Measurements from ENCODE around the gene CLEC2D.
"Not testable (repeated sequence)": the region's sequence is repeated elsewhere in the genome, so short reads cannot be mapped to it uniquely, and the experiment has no call there.

CLEC2D gene

DNA sequence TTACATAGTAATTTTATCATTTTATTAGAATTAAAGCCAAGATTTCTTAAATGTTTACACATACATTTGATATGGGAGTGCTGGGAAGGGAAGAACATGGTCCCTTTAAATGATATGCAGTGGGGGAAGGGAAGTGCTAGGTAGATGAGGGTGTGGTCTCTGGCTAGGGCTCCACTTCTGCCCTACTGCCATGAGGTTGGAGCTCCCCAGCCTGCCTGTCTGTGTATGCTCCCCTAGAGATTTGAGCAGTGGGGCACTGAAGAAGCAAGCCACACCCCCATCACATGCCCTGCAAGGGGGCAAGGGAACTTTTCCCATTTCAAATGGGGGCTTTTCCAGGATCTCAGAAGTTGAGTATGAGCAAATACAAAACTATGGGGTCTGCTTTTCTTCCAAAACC lies 37.8 kb downstream of the CLEC2D start:
- no peaks in the 10 kb centered on the region for H3K27me3 ChIP-seq (replicated peaks; ENCODE audit: control insufficient read depth, insufficient read depth, low read length)
- H3K36me3 ChIP-seq (ENCODE audit: control insufficient read depth, insufficient read depth, low read length), result no peaks in the 10 kb centered on the region; the same call in 1 of the 2 replicates
- TF ChIP-seq, protein P1, sequence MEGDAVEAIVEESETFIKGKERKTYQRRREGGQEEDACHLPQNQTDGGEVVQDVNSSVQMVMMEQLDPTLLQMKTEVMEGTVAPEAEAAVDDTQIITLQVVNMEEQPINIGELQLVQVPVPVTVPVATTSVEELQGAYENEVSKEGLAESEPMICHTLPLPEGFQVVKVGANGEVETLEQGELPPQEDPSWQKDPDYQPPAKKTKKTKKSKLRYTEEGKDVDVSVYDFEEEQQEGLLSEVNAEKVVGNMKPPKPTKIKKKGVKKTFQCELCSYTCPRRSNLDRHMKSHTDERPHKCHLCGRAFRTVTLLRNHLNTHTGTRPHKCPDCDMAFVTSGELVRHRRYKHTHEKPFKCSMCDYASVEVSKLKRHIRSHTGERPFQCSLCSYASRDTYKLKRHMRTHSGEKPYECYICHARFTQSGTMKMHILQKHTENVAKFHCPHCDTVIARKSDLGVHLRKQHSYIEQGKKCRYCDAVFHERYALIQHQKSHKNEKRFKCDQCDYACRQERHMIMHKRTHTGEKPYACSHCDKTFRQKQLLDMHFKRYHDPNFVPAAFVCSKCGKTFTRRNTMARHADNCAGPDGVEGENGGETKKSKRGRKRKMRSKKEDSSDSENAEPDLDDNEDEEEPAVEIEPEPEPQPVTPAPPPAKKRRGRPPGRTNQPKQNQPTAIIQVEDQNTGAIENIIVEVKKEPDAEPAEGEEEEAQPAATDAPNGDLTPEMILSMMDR (IDR thresholded peaks at IDR 0.05; ENCODE audit: insufficient read depth, low read length, poor library complexity, severe bottlenecking), result no peak
- DNase-seq (ENCODE audit: extremely low read depth, insufficient read length), result no peak
- H3K4me3 ChIP-seq (replicated peaks; ENCODE audit: low read depth, low read length), result no peak overlapping the region

DNA sequence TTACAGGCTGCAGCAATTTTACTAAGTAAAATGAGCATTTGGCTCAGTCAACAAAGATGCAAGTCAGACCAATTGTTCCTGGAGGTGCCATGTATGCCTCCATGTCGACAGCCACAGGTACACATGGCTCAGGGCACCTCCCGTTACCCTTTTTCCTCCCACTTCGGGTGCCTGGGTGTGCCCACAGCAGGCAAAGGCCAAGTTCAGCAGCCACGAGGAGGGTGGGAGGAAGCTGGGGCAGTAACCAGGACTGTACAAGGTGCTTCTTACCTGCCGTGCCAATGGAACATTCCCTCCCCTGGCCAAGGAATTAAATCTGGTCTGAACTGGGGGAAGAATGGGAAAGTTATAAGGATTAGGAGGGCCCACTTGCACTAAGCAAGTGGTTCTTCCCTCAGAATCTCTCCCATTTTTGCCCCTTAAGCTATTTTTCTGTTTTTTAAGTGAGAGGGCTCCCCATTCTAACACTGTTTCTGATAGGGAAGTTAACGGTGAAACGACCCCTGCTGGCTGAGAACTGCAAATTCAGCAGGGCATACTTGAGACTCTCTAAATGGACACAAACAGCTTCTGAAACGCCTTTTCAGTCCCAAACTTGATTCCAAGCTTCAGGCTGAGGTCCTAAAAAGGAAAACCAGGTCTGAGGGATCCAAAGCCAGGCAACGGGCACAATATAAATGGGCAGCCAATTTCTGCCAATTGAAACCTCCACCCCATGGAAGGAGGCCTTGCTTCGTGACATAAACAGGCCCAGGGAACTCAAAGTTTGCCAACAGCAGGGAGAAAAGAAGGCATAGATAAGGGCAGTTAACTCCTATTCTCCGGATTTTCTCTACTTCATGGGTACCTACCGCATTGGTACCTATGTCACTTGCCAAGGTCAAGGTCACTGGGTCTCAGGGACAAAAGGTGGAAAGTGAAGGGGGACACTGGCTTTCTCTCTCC lies 38.6 kb downstream of the CLEC2D start:
- DNase-seq (ENCODE audit: extremely low read depth, insufficient read length), result no peak
- TF ChIP-seq, protein P1 (IDR thresholded peaks at IDR 0.05; ENCODE audit: insufficient read depth, low read length, poor library complexity, severe bottlenecking), result peak; percentile 78
- no peak overlapping the region for H3K4me3 ChIP-seq (replicated peaks; ENCODE audit: low read depth, low read length)

DNA sequence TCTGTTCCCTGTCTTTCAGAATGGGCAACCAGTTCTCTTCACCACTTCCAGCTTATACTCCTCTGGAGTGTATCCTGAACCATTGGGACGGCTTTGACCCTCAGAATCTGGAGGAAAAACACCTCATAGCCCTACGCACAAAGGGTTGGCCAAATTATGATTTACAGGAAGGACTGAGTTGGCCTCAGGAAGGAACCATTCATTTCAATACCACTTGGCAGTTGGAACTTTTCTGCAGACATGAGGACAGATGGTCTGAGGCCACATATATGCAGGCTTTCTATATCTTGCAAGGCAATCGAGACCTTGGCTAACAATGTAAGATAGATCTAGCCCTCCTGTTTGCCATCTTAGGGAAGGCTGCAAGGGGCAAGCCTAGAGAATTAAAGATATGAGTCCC lies 39.3 kb downstream of the CLEC2D start:
- TF ChIP-seq, protein P1 (IDR thresholded peaks at IDR 0.05; ENCODE audit: insufficient read depth, low read length, poor library complexity, severe bottlenecking), result no peak
- Histone ChIP-seq H3K36me3 (ENCODE audit: control insufficient read depth, insufficient read depth, low read length) (no peaks in the 10 kb centered on the region; the same call in 1 of the 2 replicates), H3K4me3 (replicated peaks; ENCODE audit: low read depth, low read length) (no peak overlapping the region), H3K27me3 (replicated peaks; ENCODE audit: control insufficient read depth, insufficient read depth, low read length) (no peaks in the 10 kb centered on the region)
- no peak for DNase-seq (ENCODE audit: extremely low read depth, insufficient read length)

More for the DNA sequence above, 38.6 kb downstream of the CLEC2D start:
- Histone ChIP-seq H3K36me3 (ENCODE audit: control insufficient read depth, insufficient read depth, low read length) (no peaks in the 10 kb centered on the region; the same call in 1 of the 2 replicates), H3K27me3 (replicated peaks; ENCODE audit: control insufficient read depth, insufficient read depth, low read length) (no peaks in the 10 kb centered on the region)

DNA sequence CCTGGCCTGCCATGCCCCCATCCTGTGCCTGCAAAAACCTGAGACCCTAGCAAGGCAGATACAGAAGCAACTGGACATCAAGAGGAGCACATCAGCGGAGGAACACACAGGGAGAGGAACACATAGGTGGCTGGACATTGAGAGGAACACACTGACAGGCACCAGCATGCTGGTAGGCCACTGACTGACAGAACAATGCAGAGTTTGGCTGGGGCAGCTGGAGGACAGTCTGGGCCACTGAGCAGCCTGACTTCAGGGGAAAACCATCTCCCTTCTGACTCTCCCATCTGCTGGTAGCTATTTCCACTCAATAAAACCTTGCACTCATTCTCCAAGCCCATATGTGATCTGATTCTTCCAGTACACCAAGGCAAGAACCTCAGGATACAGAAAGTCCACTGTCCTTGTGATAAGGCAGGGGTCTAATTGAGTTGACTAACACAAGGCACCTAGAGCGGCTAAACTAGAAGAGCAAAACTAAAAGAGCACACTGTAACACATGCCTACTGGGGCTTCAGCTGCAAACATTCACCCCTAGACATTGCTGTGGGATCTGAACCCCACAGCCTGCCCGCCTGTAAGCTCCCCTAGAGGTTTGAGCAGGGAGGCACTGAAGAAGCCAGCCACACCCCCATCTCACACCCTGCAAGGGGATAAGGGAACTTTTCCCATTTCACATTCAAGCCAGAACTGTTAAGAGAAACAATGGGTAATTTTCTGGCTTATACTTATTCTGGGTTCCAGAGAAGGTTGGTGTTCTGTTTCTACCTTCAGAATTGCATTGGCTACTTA lies 41.3 kb downstream of the CLEC2D start:
- Histone ChIP-seq H3K27me3 (replicated peaks; ENCODE audit: control insufficient read depth, insufficient read depth, low read length) (no peaks in the 10 kb centered on the region), H3K36me3 (ENCODE audit: control insufficient read depth, insufficient read depth, low read length) (no peaks in the 10 kb centered on the region; the same call in 1 of the 2 replicates), H3K4me3 (replicated peaks; ENCODE audit: low read depth, low read length) (no peak overlapping the region)
- DNase-seq (ENCODE audit: extremely low read depth, insufficient read length), result no peak
- TF ChIP-seq, protein P1 (IDR thresholded peaks at IDR 0.05; ENCODE audit: insufficient read depth, low read length, poor library complexity, severe bottlenecking), result no peak

DNA sequence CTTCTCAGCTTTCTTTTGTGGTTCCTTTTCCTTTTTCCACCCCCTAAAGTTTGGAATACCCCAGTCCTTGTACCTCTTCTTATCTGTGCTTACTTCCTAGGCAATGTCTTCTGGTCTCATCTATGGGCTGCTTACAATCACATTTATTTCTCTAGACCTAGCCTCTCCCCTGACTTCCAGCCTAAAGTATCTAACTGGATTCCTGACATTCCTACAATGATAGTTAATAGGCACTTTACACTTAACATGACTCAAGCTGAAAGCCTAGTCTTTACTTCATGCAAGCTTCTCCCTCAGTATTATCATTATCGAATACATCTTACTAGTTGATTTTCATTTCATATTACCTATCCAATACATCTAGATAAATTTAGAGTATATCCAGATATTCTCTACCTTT lies 42.2 kb downstream of the CLEC2D start:
- Histone ChIP-seq H3K27me3 (replicated peaks; ENCODE audit: control insufficient read depth, insufficient read depth, low read length) (no peaks in the 10 kb centered on the region), H3K36me3 (ENCODE audit: control insufficient read depth, insufficient read depth, low read length) (no peaks in the 10 kb centered on the region; the same call in 1 of the 2 replicates), H3K4me3 (replicated peaks; ENCODE audit: low read depth, low read length) (no peak overlapping the region)
- TF ChIP-seq, protein P1 (IDR thresholded peaks at IDR 0.05; ENCODE audit: insufficient read depth, low read length, poor library complexity, severe bottlenecking), result no peak
- DNase-seq (ENCODE audit: extremely low read depth, insufficient read length), result no peak

DNA sequence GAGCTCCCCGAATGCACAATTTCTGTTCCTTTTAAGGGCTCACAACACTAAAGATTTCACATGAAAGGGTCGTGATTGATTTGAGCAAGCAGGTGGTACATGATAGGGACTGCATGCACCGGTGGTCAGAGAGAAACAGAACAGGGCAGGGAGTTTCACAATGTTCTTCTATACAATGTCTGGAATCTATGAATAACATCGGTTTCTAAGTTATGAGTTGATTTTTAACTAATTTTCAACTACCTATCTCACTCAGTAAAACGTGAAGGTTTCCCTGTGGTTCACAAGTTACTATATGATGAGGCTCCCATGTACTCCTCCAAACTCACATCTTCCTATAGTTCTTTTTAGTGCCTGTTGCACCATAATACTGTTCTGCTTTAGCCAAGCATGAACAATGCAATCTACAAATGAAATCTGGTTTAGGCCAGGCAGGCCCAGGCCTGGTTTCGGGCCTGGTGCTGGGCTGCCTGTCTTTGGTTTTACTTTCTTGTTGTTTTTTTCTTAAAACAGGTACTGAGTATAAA lies 43.6 kb downstream of the CLEC2D start:
- not testable (repeated sequence) for H3K4me3 ChIP-seq (replicated peaks; ENCODE audit: low read depth, low read length); H3K27me3 ChIP-seq (replicated peaks; ENCODE audit: control insufficient read depth, insufficient read depth, low read length); DNase-seq (ENCODE audit: extremely low read depth, insufficient read length); H3K36me3 ChIP-seq (ENCODE audit: control insufficient read depth, insufficient read depth, low read length)

Measured in GM06990 (cell line).